EL (cell line): ENCODE results near the gene P2RX2.

Experiments used
- DNase-seq: peaks from one replicate; pipeline ENCODE4 v3.0.0-alpha.2; 2016

P2RX2 gene

GRCh38 chr12:132603240-132604150 lies 15.1 kb upstream of the P2RX2 start:
- DNase-seq, result no peak

GRCh38 chr12:132604151-132604618 lies 14.4 kb upstream of the P2RX2 start:
- no peak for DNase-seq

- DNase-seq, result no peak
Observed at GRCh38 chr12:132604668-132605441, 13.7 kb upstream of the P2RX2 start.

DNA sequence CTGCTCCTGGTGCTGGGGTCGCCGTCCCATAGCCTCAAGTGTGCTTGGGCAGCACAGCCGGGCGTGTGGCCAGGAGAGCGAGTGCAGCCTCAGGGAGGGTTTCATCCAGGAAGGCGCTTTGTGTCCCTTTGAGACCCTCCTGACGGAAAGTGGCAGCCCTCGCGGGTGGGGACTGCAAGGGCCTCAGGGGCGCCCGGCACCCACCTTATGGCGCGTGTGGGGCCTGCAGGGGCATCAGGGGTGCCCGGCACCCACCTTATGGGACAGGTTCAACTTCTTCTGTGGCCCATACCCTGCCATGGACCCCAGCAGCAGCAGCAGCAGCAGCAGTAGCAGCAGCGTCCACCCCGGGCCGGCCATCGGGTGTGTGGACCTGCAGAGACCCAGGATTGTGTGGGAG lies 12.7 kb upstream of the P2RX2 start:
- no peak for DNase-seq

GRCh38 chr12:132606466-132606865 lies 12.1 kb upstream of the P2RX2 start:
- no peak for DNase-seq

DNA sequence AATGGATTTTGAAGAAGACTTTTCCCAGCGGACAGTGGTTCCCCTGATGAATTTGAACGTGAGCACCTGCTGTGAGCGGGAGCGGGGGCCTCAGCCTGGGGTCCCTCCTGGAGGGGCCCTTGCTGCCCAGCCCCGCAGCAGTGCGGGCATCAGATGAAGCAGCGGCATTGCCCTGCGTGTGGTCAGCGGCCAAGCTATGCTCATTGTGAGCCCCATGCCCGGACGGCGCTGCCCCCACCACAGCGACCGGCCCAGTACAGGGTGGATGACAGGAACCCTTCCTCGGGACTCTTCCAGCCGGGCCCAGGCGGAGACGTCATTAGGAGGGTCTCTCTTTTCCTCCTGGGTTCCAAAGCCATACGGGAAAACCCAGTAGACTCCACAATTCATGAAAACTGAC lies 11.6 kb upstream of the P2RX2 start:
- no peak for DNase-seq

DNA sequence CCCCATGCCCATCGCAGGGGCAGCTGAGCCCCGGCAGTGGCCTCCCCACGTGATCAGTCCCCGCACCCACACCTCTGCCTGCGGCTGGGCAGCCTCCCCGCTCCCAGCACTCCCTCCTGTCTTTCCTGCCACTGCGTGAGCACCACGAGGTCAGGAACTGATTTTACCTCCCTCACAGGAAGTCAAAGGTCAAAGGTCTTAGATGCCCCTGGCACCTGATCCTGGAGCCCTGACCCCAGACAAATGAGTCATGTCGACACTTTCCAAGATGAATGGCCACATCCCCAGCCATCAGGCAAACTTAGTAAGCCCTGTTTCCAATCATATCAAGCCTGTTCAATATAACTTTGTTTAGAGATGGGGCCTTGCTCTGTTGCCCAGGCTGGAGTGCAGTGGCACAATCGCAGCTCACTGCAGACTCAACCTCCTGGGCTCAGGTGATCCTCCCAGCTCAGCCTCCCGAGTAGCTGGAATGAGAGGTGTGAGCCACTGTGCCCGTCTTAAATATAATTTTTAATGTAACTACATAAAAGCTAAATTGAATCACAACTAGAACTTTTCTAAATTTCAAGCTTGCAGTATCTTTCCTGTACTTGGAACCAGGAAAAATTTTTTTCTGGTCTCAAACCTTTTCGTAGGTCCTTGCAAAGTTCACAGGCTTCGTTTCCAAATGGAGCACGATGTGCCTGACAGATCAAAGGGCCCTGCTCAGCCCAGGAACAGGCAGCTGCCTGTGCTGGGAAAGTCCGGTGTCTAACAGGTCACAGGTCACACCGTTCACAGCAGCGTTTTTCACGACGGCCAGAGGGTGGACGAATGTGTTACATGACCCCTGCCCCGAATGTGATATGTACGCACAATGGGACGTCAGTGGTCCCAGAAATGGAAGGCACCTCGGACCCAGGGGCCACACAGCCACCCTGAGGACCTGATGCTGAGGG lies 10.1 kb upstream of the P2RX2 start:
- no peak for DNase-seq

- peak; percentile 67 for DNase-seq
Observed at GRCh38 chr12:132610051-132610759, 8.4 kb upstream of the P2RX2 start, which contains the start of gene LRCOL1. Gene LRCOL1 (minus strand): TSS chr12:132610582. CDS start chr12:132606251, 4,331 bp downstream.

DNA sequence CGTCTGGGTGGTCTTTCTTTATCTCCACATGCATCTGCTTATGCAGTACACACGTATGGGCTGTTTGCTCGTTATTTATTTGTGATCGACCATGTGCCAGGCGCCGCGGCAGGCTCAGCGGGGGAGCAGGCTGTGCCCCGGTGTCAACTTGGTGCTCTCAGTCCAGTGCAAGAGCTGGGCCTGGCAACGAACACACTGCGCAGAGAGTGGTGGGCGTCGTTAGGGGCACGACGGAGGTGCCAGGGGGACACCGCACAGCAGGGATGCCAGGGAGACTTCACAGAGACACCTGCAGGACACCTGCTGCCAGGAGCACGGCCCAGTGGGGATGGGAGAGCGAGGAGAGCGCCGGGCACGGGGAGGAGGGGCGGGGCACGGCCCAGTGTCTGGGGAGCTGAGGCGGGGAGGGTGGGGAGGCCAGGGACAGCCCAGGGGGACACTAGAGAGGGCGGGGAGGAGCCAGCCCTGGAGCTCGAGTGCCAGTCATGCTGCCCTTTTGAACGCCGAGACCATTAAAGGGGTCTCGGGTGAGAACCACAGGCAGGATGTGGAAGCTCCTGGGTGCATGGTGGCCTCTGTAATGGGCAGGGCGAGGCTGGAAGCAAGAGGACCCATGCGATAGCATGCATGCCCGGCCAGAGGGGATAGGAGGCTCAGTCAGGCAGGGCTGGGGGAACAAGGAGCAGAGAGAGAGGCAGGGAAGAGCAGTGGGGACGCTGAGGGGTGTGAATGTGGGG lies 7.5 kb upstream of the P2RX2 start:
- no peak for DNase-seq

GRCh38 chr12:132611620-132612019 lies 7.0 kb upstream of the P2RX2 start:
- no peak for DNase-seq

DNA sequence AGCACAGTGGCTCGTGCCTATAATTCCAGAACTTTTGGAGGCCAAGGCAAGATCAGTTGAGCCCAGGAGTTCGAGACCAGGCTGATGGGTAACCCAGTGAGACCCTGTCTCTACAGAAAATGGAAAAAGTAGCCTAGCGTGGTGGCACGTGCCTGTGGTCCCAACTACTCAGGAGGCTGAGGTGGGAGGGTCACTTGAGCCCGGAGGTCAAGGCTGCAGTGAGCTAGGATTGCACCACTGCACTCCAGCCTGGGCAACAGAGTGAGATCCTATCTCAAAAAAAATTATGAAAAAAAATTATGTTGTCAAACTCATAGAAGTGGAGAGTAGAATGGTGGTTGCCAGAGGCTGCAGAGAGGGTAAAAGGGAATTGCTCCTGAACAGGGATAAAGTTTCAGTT lies 4.5 kb upstream of the P2RX2 start:
- DNase-seq, result no peak

DNA sequence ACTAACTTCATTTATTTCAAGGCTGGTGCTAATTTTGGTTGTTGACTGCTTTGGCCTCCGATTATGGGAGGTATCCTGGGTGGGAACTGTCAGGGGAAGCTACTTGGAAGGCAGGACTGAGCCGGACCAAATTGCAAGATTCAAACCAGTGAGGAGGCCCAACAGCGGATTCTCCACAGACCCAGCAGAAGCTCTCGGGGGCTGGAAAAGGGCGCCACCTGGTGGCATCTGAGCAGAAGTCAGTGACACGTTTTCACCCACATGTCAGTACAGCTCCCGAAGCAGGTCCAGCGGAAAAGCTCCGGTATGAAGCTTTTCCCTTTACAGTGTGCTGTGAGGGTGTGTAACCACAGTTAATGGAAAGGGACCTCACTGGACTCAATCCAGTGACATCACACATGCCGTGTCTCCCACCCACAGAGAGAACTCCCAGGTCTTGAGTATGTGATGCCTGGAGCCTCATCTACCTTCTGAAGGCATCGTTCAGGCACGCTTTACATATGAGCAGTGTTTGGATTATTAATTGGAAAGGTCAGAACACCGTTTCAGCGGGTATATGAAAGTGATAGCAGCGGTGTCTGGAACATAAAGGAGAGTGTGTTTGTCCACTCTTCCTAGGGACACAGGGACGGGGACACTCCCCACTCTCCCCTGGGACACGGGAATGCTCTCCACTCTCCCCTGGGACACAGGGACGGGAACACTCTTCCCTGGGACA lies 3.6 kb upstream of the P2RX2 start:
- peak; percentile 84 for DNase-seq

GRCh38 chr12:132615579-132616038 lies 3.0 kb upstream of the P2RX2 start:
- no peak for DNase-seq

GRCh38 chr12:132617135-132617701 lies 1.4 kb upstream of the P2RX2 start:
- no peak for DNase-seq

DNA sequence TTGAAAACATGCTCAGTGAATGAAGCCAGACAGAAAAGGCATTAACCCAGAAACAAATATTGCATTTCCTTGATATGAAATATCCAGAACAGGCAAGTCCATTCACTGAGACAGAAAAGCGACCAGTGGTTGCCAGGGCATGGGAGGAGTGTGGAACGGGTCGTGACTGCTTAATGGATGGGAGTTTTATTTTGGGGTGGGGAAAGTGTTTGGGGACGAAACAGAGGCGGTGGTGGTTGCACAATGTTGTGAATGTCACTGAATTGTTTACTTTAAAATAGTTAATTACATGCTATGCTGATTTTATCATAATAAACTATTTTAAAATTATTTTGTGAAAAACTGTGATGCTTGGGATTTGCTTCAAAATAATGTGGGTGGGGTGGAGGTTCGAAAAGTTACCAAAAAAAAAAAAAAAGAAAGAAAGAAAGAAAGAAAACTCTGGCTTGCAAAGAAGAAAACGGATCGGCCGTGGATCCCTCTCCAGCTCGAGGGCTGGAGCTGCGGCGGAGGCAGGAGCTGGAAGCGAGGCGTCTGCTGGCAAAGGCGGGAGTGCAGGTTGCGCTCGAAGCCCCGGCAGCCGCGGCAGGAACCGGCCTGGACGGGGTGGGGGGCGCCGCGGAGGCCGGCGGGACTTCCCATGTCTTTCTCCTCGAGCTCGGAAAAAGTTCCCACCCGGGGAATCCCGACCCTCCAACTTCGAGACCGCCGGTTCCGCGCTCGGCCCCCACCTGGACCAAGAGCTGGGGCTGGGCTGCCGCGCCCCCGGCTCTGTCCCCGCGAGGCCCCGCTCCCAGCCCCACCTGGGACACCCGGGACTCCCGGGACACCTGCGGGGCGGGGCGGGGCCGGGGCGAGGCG lies 524 bp upstream of the P2RX2 start:
- no peak for DNase-seq

- DNase-seq, result no peak
Observed at GRCh38 chr12:132619071-132619385, 452 bp downstream of the P2RX2 start.

DNA sequence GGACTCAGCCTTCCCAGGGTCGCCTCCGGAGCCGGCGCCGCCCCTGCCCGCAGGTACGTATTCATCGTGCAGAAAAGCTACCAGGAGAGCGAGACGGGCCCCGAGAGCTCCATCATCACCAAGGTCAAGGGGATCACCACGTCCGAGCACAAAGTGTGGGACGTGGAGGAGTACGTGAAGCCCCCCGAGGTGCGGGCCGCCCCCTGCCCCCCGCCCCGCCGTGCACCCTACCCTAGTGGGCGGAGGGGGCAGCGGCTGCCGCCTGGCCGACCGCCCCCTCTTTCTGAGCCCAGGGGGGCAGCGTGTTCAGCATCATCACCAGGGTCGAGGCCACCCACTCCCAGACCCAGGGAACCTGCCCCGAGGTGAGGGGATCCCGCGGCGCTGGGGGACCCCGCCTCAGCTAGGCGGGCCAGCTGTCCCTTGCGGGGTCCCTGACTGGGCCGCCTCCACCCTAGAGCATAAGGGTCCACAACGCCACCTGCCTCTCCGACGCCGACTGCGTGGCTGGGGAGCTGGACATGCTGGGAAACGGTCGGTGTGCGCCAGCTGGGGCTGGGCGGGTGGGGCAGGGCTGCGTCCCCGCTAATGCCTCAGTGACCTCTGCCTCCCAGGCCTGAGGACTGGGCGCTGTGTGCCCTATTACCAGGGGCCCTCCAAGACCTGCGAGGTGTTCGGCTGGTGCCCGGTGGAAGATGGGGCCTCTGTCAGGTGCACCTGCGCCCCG lies 973 bp downstream of the P2RX2 start:
- no peak for DNase-seq

DNA sequence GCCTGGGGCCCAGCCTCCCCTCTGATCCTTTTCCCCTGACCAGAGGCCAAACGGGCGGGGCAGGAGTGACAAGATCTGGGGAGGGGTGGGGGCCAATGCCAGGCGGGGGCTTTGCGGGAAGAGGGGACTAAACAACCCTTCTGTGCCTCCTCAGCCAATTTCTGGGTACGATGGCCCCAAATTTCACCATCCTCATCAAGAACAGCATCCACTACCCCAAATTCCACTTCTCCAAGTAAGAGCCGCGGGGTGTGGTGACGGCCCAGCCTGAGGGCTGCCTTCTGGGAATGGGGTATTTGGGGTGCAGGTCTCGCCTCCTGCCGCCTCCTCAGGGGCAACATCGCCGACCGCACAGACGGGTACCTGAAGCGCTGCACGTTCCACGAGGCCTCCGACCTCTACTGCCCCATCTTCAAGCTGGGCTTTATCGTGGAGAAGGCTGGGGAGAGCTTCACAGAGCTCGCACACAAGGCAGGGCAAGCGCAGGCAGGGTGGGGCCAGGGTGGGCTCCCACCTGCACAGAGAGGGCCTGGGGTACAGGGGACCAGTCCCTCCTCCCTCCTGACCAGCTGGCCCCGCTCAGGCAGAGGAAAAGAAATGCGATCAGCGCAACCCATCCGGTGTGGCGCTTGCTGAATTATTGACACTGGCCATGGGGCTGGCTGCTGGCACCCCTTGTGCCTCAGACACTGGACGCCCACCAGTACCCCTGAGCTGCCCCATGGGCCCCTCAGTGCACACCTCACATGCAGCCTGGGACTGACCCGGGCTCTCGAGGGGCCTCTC lies 1.7 kb downstream of the P2RX2 start:
- no peak for DNase-seq
